GM23338 (cell line): ENCODE measurements around the gene DCAF11. TPM values are rescaled to one million over a fixed set of nuclear protein-coding genes. Genes with fewer than 3 reads are reported as not detected.

Source experiments
- ATAC-seq: fragments of 200-7000 bp; cut with Tn5 transposase; 3 replicates; pipeline ENCODE4 v1.9.1; 2020
- DNase-seq: peaks from one replicate; pipeline ENCODE4 v3.0.0-alpha.2; 2015; ENCODE audit warnings: low spot score
- H2AFZ ChIP-seq: fragments of 200-600 bp; sonication (generic); 2 replicates; pipeline ENCODE4 v1.8.0; 2016; ENCODE audit warnings: antibody characterized with exemption, mild to moderate bottlenecking, moderate library complexity
- H3F3A ChIP-seq: fragments of 200-600 bp; sonication (generic); replicated peaks from 2 replicates; pipeline ENCODE4 v1.8.0; 2017; ENCODE audit warnings: antibody characterized with exemption, mixed run types, low read depth
- H3K27ac ChIP-seq: fragments of 200-600 bp; sonication (generic); 2 replicates; pipeline ENCODE4 v1.6.1; 2016; ENCODE audit warnings: low read depth
- H3K27me3 ChIP-seq: fragments of 200-600 bp; sonication (generic); 2 replicates; pipeline ENCODE4 v1.8.0; 2016; ENCODE audit warnings: mild to moderate bottlenecking, mixed run types, moderate library complexity; ENCODE audit not compliant: insufficient read depth
- H3K36me3 ChIP-seq: fragments of 200-600 bp; sonication (generic); 2 replicates; pipeline ENCODE4 v1.8.0; 2016; ENCODE audit warnings: mild to moderate bottlenecking; ENCODE audit not compliant: insufficient read depth
- H3K4me1 ChIP-seq: fragments of 200-600 bp; sonication (generic); 2 replicates; pipeline ENCODE4 v1.8.0; 2016; ENCODE audit warnings: mild to moderate bottlenecking, moderate library complexity; ENCODE audit not compliant: insufficient read depth
- H3K4me2 ChIP-seq: fragments of 200-600 bp; sonication (generic); 2 replicates; pipeline ENCODE4 v1.7.1; 2017; ENCODE audit warnings: mixed run types
- H3K4me3 ChIP-seq: fragments of 200-600 bp; sonication (generic); 2 replicates; pipeline ENCODE4 v1.6.1; 2016; ENCODE audit warnings: mixed run types
- H3K79me2 ChIP-seq: fragments of 200-600 bp; sonication (generic); replicated peaks from 2 replicates; pipeline ENCODE4 v1.8.0; 2017; ENCODE audit warnings: mild to moderate bottlenecking; ENCODE audit not compliant: insufficient read depth
- H3K9me2 ChIP-seq: fragments of 200-600 bp; sonication (generic); 2 replicates; pipeline ENCODE4 v1.8.0; 2017; ENCODE audit not compliant: insufficient read depth
- H4K20me1 ChIP-seq: fragments of 200-600 bp; sonication (generic); replicated peaks from 2 replicates; pipeline ENCODE4 v1.8.0; 2017; ENCODE audit warnings: mild to moderate bottlenecking; ENCODE audit not compliant: insufficient read depth
- H3K27ac Mint-ChIP-seq: 2 replicates; pipeline ENCODE4 v1.8.0; 2020; ENCODE audit warnings: inconsistent platforms, mild to moderate bottlenecking, moderate library complexity, mixed read lengths
- H3K27me3 Mint-ChIP-seq: 3 replicates; pipeline ENCODE4 v1.8.0; 2022; ENCODE audit warnings: low read depth, mild to moderate bottlenecking, moderate library complexity, mixed read lengths, inconsistent platforms; ENCODE audit not compliant: insufficient read depth, poor library complexity
- H3K36me3 Mint-ChIP-seq: 3 replicates; pipeline ENCODE4 v1.8.0; 2021; ENCODE audit warnings: low read depth, mild to moderate bottlenecking, inconsistent platforms, moderate library complexity, mixed read lengths
- H3K4me1 Mint-ChIP-seq: 3 replicates; pipeline ENCODE4 v1.8.0; 2020; ENCODE audit warnings: mild to moderate bottlenecking, inconsistent platforms, mixed read lengths
- H3K4me3 Mint-ChIP-seq: 3 replicates; pipeline ENCODE4 v1.8.0; 2021; ENCODE audit warnings: moderate library complexity, mild to moderate bottlenecking, inconsistent platforms, mixed read lengths
- H3K9me3 Mint-ChIP-seq: 3 replicates; pipeline ENCODE4 v1.8.0; 2020; ENCODE audit warnings: moderate library complexity, mild to moderate bottlenecking, inconsistent platforms, mixed read lengths
- EZH2 ChIP-seq: fragments of 200-600 bp; sonication (generic); IDR thresholded peaks from one replicate; pipeline ENCODE4 v1.8.0; 2017; ENCODE audit warnings: antibody characterized with exemption, mild to moderate bottlenecking, low read depth; ENCODE audit not compliant: unreplicated experiment
- EZH2phosphoT487 ChIP-seq: fragments of 200-600 bp; sonication (generic); IDR thresholded peaks from one replicate; pipeline ENCODE4 v1.8.1; 2018; ENCODE audit warnings: antibody characterized with exemption; ENCODE audit not compliant: unreplicated experiment
- JUNB ChIP-seq: IDR thresholded peaks from one replicate; pipeline ENCODE4 v1.6.1; 2016; ENCODE audit warnings: antibody characterized with exemption; ENCODE audit not compliant: unreplicated experiment
- NANOG ChIP-seq: IDR thresholded peaks from 2 replicates; pipeline ENCODE4 v1.6.1; 2016; ENCODE audit warnings: antibody characterized with exemption, borderline replicate concordance
- POLR2AphosphoS5 ChIP-seq: IDR thresholded peaks from 2 replicates; pipeline ENCODE4 v1.6.1; 2016; ENCODE audit warnings: antibody characterized with exemption, low read depth
- STAT1 ChIP-seq: IDR thresholded peaks from one replicate; pipeline ENCODE4 v1.6.1; 2016; ENCODE audit warnings: antibody characterized with exemption; ENCODE audit not compliant: unreplicated experiment
- ZNF114 ChIP-seq: fragments of 250-450 bp; sonication (Bioruptor Pico); IDR thresholded peaks from 2 replicates; pipeline ENCODE4 v1.5.0; 2020; ENCODE audit warnings: mild to moderate bottlenecking, moderate library complexity
- ZNF331 ChIP-seq: fragments of 250-450 bp; sonication (Bioruptor Pico); IDR thresholded peaks from 2 replicates; pipeline ENCODE4 v1.5.0; 2020; ENCODE audit warnings: low read depth, mild to moderate bottlenecking, moderate library complexity
- polyA plus RNA-seq: library from polyadenylated mRNA; unstranded; fragments of >200 nt; fragmentation: Nextera tagmentation; extraction: Ambion mirVana; gene quantifications from 2 replicates; pipeline ENCODE4 v1.2.1, GENCODE V29; 2016
- total RNA-seq: library from RNA; depleted of rRNA; stranded (reverse); fragments of >200 nt; shearing (Covaris generic); gene quantifications from 2 replicates; pipeline ENCODE4 v1.2.3, GENCODE V29; 2014
- TF ChIP-seq, protein P1 (sequence below): IDR thresholded peaks from one replicate; pipeline ENCODE4 v1.6.1; 2018; ENCODE audit warnings: antibody characterized with exemption; ENCODE audit not compliant: unreplicated experiment
- TF ChIP-seq, protein P2 (sequence below), 2 experiments: fragments of 200-600 bp in 1 of 2; sonication (generic) in 1 of 2; conservative IDR thresholded peaks; 2 replicates each; pipeline versions ENCODE4 v1.5.1 to v1.6.1; 2016 to 2017; ENCODE audit warnings: antibody characterized with exemption in 2 of 2, low read depth in 2 of 2, mild to moderate bottlenecking in 2 of 2, moderate library complexity in 1 of 2
- TF ChIP-seq, protein P3 (sequence below): fragments of 250-450 bp; sonication (Bioruptor Pico); IDR thresholded peaks from 2 replicates; pipeline ENCODE4 v1.5.0; 2020; ENCODE audit warnings: mild to moderate bottlenecking, moderate library complexity

DCAF11 gene
- total and polyA plus RNA-seq, 2 experiments from 2014 or later = 18.6 to 93.2 TPM

DNA sequence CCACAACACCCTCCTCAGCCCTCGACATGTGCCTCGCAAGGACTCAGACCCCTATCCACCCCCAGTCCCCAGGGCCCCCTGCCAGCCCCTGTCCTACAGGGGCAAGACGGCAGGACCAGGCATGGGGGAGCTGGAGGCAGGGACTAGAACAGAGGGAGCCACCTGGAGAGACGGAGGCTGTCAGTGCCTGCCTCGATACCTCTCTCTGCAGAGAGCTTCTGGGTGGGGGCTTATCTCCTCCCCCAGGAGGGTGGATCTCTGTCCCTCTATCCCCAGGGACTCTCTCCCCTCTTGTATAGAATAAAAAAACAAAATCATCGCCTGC, 45.2 kb upstream of the DCAF11 start (continued):
- TF ChIP-seq, protein P1, sequence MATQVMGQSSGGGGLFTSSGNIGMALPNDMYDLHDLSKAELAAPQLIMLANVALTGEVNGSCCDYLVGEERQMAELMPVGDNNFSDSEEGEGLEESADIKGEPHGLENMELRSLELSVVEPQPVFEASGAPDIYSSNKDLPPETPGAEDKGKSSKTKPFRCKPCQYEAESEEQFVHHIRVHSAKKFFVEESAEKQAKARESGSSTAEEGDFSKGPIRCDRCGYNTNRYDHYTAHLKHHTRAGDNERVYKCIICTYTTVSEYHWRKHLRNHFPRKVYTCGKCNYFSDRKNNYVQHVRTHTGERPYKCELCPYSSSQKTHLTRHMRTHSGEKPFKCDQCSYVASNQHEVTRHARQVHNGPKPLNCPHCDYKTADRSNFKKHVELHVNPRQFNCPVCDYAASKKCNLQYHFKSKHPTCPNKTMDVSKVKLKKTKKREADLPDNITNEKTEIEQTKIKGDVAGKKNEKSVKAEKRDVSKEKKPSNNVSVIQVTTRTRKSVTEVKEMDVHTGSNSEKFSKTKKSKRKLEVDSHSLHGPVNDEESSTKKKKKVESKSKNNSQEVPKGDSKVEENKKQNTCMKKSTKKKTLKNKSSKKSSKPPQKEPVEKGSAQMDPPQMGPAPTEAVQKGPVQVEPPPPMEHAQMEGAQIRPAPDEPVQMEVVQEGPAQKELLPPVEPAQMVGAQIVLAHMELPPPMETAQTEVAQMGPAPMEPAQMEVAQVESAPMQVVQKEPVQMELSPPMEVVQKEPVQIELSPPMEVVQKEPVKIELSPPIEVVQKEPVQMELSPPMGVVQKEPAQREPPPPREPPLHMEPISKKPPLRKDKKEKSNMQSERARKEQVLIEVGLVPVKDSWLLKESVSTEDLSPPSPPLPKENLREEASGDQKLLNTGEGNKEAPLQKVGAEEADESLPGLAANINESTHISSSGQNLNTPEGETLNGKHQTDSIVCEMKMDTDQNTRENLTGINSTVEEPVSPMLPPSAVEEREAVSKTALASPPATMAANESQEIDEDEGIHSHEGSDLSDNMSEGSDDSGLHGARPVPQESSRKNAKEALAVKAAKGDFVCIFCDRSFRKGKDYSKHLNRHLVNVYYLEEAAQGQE = no peak
- TF ChIP-seq ZNF114 (no peak), EZH2 (no peak), NANOG (no peak), POLR2AphosphoS5 (no peak), EZH2phosphoT487 (no peak), JUNB (no peak)
- TF ChIP-seq, protein P2, sequence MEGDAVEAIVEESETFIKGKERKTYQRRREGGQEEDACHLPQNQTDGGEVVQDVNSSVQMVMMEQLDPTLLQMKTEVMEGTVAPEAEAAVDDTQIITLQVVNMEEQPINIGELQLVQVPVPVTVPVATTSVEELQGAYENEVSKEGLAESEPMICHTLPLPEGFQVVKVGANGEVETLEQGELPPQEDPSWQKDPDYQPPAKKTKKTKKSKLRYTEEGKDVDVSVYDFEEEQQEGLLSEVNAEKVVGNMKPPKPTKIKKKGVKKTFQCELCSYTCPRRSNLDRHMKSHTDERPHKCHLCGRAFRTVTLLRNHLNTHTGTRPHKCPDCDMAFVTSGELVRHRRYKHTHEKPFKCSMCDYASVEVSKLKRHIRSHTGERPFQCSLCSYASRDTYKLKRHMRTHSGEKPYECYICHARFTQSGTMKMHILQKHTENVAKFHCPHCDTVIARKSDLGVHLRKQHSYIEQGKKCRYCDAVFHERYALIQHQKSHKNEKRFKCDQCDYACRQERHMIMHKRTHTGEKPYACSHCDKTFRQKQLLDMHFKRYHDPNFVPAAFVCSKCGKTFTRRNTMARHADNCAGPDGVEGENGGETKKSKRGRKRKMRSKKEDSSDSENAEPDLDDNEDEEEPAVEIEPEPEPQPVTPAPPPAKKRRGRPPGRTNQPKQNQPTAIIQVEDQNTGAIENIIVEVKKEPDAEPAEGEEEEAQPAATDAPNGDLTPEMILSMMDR (conservative IDR thresholded peaks at IDR 0.05; ENCODE audit: low read depth in 2 of 2) = no peak

DNA sequence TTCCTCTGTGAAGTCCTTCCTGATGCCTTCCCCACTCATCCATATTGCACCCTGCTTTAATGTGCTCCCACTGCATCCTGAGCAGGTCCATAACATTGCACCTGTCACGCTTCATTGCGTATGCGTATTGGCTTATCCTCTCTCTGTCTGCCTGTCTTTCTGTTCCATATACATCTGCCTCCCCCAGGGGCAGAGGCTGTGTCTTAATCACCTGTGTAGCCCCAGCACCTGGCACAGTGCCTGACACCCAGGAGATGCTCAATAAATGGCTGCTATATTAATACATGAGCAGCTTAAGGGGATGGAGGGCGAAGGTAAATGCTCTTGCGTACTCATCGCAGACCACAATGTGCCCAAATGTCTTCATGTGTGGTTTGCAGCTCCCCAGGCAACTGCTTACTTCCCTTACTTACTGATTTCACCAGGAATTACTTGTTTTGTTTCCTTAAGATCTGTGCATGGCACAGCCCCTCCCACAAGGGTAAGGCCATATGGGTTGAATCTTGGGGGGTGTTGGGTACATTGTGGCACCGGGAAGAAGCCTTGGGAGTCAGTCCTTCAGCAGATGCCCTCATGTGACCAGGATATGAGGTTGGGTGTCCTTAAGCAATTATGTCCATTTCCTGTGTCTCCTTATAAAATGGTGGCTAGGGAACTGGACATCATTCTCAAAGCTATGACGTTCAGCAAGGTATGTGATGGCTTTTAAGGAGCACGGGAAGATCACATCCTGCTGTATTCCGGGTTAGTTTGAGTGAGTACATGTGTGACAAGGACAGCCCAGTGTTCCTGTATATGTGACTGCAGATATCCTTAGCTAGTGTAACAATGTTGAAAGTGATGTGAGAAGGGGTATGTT, 44.1 kb upstream of the DCAF11 start:
- H3F3A ChIP-seq = no peaks in the 10 kb centered on the region
- no peaks in the 10 kb centered on the region for H3K4me1 ChIP-seq
- no peaks in the 10 kb centered on the region for H3K9me2 ChIP-seq
- H3K79me2 ChIP-seq = no peaks in the 10 kb centered on the region
- Mint-ChIP-seq H3K4me3 (no peak overlapping the region), H3K27me3 (peaks cover 7% of the 10 kb centered on the region), H3K4me1 (no peaks in the 10 kb centered on the region), H3K9me3 (no peaks in the 10 kb centered on the region), H3K36me3 (no peaks in the 10 kb centered on the region), H3K27ac (no peak overlapping the region)
- H3K4me2 ChIP-seq = no peak overlapping the region
- H3K27ac ChIP-seq = no peak overlapping the region
- H4K20me1 ChIP-seq = no peaks in the 10 kb centered on the region
- no peaks in the 10 kb centered on the region for H3K36me3 ChIP-seq
- no peak overlapping the region for H2AFZ ChIP-seq
- no peak for ATAC-seq
- no peaks in the 10 kb centered on the region for H3K27me3 ChIP-seq
- no peak for DNase-seq
- no peak overlapping the region for H3K4me3 ChIP-seq
- TF ChIP-seq, protein P3, sequence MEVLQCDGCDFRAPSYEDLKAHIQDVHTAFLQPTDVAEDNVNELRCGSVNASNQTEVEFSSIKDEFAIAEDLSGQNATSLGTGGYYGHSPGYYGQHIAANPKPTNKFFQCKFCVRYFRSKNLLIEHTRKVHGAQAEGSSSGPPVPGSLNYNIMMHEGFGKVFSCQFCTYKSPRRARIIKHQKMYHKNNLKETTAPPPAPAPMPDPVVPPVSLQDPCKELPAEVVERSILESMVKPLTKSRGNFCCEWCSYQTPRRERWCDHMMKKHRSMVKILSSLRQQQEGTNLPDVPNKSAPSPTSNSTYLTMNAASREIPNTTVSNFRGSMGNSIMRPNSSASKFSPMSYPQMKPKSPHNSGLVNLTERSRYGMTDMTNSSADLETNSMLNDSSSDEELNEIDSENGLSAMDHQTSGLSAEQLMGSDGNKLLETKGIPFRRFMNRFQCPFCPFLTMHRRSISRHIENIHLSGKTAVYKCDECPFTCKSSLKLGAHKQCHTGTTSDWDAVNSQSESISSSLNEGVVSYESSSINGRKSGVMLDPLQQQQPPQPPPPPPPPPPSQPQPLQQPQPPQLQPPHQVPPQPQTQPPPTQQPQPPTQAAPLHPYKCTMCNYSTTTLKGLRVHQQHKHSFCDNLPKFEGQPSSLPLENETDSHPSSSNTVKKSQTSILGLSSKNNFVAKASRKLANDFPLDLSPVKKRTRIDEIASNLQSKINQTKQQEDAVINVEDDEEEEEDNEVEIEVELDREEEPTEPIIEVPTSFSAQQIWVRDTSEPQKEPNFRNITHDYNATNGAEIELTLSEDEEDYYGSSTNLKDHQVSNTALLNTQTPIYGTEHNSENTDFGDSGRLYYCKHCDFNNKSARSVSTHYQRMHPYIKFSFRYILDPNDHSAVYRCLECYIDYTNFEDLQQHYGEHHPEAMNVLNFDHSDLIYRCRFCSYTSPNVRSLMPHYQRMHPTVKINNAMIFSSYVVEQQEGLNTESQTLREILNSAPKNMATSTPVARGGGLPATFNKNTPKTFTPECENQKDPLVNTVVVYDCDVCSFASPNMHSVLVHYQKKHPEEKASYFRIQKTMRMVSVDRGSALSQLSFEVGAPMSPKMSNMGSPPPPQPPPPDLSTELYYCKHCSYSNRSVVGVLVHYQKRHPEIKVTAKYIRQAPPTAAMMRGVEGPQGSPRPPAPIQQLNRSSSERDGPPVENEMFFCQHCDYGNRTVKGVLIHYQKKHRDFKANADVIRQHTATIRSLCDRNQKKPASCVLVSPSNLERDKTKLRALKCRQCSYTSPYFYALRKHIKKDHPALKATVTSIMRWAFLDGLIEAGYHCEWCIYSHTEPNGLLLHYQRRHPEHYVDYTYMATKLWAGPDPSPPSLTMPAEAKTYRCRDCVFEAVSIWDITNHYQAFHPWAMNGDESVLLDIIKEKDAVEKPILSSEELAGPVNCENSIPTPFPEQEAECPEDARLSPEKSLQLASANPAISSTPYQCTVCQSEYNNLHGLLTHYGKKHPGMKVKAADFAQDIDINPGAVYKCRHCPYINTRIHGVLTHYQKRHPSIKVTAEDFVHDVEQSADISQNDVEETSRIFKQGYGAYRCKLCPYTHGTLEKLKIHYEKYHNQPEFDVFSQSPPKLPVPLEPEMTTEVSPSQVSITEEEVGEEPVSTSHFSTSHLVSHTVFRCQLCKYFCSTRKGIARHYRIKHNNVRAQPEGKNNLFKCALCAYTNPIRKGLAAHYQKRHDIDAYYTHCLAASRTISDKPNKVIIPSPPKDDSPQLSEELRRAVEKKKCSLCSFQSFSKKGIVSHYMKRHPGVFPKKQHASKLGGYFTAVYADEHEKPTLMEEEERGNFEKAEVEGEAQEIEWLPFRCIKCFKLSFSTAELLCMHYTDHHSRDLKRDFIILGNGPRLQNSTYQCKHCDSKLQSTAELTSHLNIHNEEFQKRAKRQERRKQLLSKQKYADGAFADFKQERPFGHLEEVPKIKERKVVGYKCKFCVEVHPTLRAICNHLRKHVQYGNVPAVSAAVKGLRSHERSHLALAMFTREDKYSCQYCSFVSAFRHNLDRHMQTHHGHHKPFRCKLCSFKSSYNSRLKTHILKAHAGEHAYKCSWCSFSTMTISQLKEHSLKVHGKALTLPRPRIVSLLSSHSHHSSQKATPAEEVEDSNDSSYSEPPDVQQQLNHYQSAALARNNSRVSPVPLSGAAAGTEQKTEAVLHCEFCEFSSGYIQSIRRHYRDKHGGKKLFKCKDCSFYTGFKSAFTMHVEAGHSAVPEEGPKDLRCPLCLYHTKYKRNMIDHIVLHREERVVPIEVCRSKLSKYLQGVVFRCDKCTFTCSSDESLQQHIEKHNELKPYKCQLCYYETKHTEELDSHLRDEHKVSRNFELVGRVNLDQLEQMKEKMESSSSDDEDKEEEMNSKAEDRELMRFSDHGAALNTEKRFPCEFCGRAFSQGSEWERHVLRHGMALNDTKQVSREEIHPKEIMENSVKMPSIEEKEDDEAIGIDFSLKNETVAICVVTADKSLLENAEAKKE (CRISPR knock-in tag) = no peak
- TF ChIP-seq STAT1 = no peak
- TF ChIP-seq ZNF114 = no peak
- TF ChIP-seq POLR2AphosphoS5 = no peak
- no peak for TF ChIP-seq JUNB
- TF ChIP-seq EZH2phosphoT487 = no peak
- TF ChIP-seq ZNF331 = no peak
- TF ChIP-seq EZH2 = no peak
